ENCODE results near the gene FBXO3. TPM values are rescaled to one million over a fixed set of nuclear protein-coding genes. Genes with fewer than 3 reads are reported as not detected.
"Not testable (repeated sequence)": the region's sequence is repeated elsewhere in the genome, so short reads cannot be mapped to it uniquely, and the experiment has no call there.

Gene FBXO3
- total and polyA plus RNA-seq, 4 donors = 60.6 to 73.9 (median 68.4) TPM

DNA sequence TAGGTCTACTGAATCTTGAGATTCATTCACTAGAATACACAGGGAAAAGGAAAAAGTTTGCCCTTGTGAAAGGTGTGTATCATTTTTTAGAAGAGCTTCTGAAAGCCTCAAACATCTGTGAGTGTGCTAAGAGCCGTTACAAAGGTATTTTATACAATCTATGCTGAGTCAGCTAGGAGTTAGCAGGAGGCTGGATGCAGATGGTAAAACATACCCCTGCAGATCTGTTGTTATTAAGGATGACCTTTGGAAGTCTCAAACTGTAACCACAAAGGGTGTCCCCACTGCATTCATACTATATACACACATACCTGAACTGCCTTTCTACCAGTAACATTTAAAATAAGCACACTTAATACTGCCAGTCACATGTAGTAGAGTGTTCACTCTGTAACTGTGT lies 65.3 kb downstream of the FBXO3 start:
- Histone ChIP-seq H3K27me3 (ENCODE audit: control insufficient read depth, insufficient read depth, low read length) (no peaks in the 10 kb centered on the region), H3K9me3 (ENCODE audit: control insufficient read depth, insufficient read depth, low read length) (no peaks in the 10 kb centered on the region), H3K4me3 (ENCODE audit: low read depth, low read length) (no peak overlapping the region), H3K4me1 (ENCODE audit: control insufficient read depth, insufficient read depth, low read length) (peaks cover 7% of the 10 kb centered on the region), H3K36me3 (ENCODE audit: control insufficient read depth, insufficient read depth, low read length) (no peaks in the 10 kb centered on the region), H3K27ac (ENCODE audit: low read depth, low read length) (no peak overlapping the region)
- DNase-seq (ENCODE audit: low read depth in 4 of 6, low spot score in 6 of 6) = no peak
- WGBS (ENCODE audit: insufficient coverage) = 83% methylated on average over 1 of the region's 1 CpG

DNA sequence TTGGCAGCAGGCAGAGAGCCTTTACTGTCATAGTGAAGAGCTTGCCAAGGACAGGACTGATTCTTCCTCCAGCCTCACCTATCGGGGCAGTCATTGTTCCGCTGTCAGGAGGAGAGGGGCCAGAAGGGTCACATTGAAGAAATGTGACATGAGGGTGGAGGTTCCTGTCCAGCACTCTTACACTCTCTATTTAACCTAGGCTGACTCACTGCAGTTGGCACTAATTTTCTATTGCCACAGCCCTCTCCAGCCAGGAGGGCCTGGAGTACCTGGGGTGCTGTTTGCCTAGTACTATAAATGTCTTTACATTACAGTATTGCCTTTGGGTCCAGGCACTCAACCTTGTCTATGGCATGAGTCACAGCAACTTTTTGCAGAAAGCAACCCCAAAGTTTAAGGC lies 66.5 kb downstream of the FBXO3 start:
- not testable (repeated sequence) for H3K4me3 ChIP-seq (ENCODE audit: low read depth, low read length); H3K27me3 ChIP-seq (ENCODE audit: control insufficient read depth, insufficient read depth, low read length); DNase-seq (ENCODE audit: low read depth in 4 of 6, low spot score in 6 of 6); H3K36me3 ChIP-seq (ENCODE audit: control insufficient read depth, insufficient read depth, low read length); H3K27ac ChIP-seq (ENCODE audit: low read depth, low read length); H3K9me3 ChIP-seq (ENCODE audit: control insufficient read depth, insufficient read depth, low read length)
- no CpG with 5 or more reads among the region's 2 CpGs for WGBS (ENCODE audit: insufficient coverage)
- peaks cover 12% of the 10 kb centered on the region for H3K4me1 ChIP-seq (ENCODE audit: control insufficient read depth, insufficient read depth, low read length)

DNA sequence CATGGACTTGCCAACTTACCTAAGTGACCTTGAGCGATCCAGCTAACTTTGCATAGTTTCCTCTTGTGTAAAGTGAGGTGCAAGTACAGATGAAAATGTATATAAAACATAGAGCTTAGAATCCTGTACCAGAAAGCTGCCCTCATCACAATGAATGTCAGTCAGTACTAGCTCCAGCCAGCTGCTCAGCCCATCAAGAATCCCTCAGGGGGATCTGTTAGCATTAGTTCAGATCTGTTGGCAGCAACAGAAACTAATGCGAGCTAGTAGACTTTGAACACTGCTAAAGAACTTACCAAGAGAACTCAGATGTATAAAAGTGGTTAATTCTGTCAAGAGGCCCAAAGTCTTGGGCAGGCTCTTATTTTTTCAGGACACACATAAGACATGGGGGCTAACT lies 67.4 kb downstream of the FBXO3 start:
- Histone ChIP-seq H3K36me3 (ENCODE audit: control insufficient read depth, insufficient read depth, low read length) (no peaks in the 10 kb centered on the region), H3K9me3 (ENCODE audit: control insufficient read depth, insufficient read depth, low read length) (no peaks in the 10 kb centered on the region), H3K4me1 (ENCODE audit: control insufficient read depth, insufficient read depth, low read length) (peaks cover 15% of the 10 kb centered on the region), H3K4me3 (ENCODE audit: low read depth, low read length) (no peak overlapping the region), H3K27me3 (ENCODE audit: control insufficient read depth, insufficient read depth, low read length) (no peaks in the 10 kb centered on the region), H3K27ac (ENCODE audit: low read depth, low read length) (peak overlapping the region; percentile 25)
- no peak for DNase-seq (ENCODE audit: low read depth in 4 of 6, low spot score in 6 of 6)
- 100% methylated on average over 1 of the region's 2 CpGs for WGBS (ENCODE audit: insufficient coverage)

GRCh38 chr11:33706546-33706945 lies 67.8 kb downstream of the FBXO3 start:
- Histone ChIP-seq H3K27me3 (ENCODE audit: control insufficient read depth, insufficient read depth, low read length) (no peaks in the 10 kb centered on the region), H3K4me1 (ENCODE audit: control insufficient read depth, insufficient read depth, low read length) (peaks cover 17% of the 10 kb centered on the region), H3K36me3 (ENCODE audit: control insufficient read depth, insufficient read depth, low read length) (no peaks in the 10 kb centered on the region), H3K4me3 (ENCODE audit: low read depth, low read length) (no peak overlapping the region), H3K9me3 (ENCODE audit: control insufficient read depth, insufficient read depth, low read length) (no peaks in the 10 kb centered on the region), H3K27ac (ENCODE audit: low read depth, low read length) (peak overlapping the region; percentile 25)
- WGBS (ENCODE audit: insufficient coverage) = no CpG with 5 or more reads among the region's 2 CpGs
- no peak for DNase-seq (ENCODE audit: low read depth in 4 of 6, low spot score in 6 of 6)

DNA sequence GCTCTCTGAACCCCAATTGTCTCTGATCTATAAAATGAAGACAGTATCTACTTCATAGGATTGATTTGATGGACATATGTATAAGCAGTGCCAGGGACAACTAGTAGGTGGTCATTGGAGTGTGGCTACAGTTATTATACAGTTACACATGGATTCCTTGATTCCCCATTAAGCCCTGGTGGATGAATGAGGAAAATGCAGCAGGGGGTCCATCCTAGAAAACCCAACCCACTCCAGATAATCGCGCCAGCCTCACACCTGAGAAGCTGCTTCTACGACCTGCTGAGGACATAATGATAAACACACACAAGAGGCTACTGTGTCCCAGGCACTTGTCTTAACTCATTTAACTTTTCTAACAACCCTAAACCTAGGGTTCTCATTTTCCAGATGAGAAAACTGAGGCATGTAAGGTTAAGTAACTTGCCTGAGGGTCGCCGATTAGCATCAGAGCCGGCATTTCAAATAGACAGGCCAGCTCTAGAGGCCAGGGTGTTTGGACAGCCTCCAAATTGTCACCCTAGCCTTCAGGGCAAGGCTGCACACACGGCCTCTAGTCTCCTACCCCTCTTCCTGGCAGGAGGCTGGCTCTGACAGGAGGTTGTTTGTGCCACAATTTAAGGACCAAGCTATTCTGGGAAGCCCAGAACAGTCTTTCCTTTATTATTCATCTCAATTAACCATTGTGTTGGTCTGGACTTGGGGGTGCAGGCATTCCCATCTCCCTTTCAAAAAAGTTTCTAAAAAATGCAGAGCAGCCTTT lies 69.9 kb downstream of the FBXO3 start:
- H3K4me1 ChIP-seq (ENCODE audit: control insufficient read depth, insufficient read depth, low read length) = peaks cover 28% of the 10 kb centered on the region
- no peak overlapping the region for H3K4me3 ChIP-seq (ENCODE audit: low read depth, low read length)
- H3K9me3 ChIP-seq (ENCODE audit: control insufficient read depth, insufficient read depth, low read length) = no peaks in the 10 kb centered on the region
- H3K27ac ChIP-seq (ENCODE audit: low read depth, low read length) = no peak overlapping the region
- WGBS (ENCODE audit: insufficient coverage) = 74% methylated on average over 7 of the region's 7 CpGs
- no peak for DNase-seq (ENCODE audit: low read depth in 4 of 6, low spot score in 6 of 6)
- H3K36me3 ChIP-seq (ENCODE audit: control insufficient read depth, insufficient read depth, low read length) = no peaks in the 10 kb centered on the region
- H3K27me3 ChIP-seq (ENCODE audit: control insufficient read depth, insufficient read depth, low read length) = no peaks in the 10 kb centered on the region

GRCh38 chr11:33703788-33704187 lies 70.5 kb downstream of the FBXO3 start:
- Histone ChIP-seq H3K27me3 (ENCODE audit: control insufficient read depth, insufficient read depth, low read length) (no peaks in the 10 kb centered on the region), H3K4me1 (ENCODE audit: control insufficient read depth, insufficient read depth, low read length) (peaks cover 28% of the 10 kb centered on the region), H3K36me3 (ENCODE audit: control insufficient read depth, insufficient read depth, low read length) (no peaks in the 10 kb centered on the region), H3K4me3 (ENCODE audit: low read depth, low read length) (no peak overlapping the region), H3K27ac (ENCODE audit: low read depth, low read length) (no peak overlapping the region), H3K9me3 (ENCODE audit: control insufficient read depth, insufficient read depth, low read length) (no peaks in the 10 kb centered on the region)
- no peak for DNase-seq (ENCODE audit: low read depth in 4 of 6, low spot score in 6 of 6)
- 80% methylated on average over 2 of the region's 4 CpGs for WGBS (ENCODE audit: insufficient coverage)

DNA sequence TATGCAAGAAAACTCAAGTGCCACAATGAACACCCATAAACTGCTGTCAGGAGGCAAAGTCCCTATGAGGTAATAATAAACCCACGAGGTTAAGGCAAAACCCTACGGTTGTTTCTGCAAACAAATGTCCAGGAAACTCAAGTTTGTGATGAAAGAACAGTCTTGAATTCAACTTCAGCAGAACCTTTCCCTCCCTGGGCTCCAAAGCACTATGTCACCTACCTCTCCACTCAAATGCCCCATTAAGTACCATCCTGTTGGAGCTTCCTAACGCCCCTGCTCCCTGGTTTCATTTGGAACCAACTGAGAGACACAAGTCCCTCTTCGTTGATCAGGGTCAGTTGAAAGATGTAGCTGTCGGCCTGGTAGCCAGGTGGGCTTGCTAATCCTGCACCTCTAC lies 71.1 kb downstream of the FBXO3 start:
- Histone ChIP-seq H3K9me3 (ENCODE audit: control insufficient read depth, insufficient read depth, low read length) (no peaks in the 10 kb centered on the region), H3K36me3 (ENCODE audit: control insufficient read depth, insufficient read depth, low read length) (no peaks in the 10 kb centered on the region), H3K27ac (ENCODE audit: low read depth, low read length) (no peak overlapping the region), H3K27me3 (ENCODE audit: control insufficient read depth, insufficient read depth, low read length) (no peaks in the 10 kb centered on the region), H3K4me1 (ENCODE audit: control insufficient read depth, insufficient read depth, low read length) (peaks cover 28% of the 10 kb centered on the region), H3K4me3 (ENCODE audit: low read depth, low read length) (no peak overlapping the region)
- DNase-seq (ENCODE audit: low read depth in 4 of 6, low spot score in 6 of 6) = no peak
- 83% methylated on average over 1 of the region's 5 CpGs for WGBS (ENCODE audit: insufficient coverage)

GRCh38 chr11:33701302-33702230 lies 72.8 kb downstream of the FBXO3 start:
- H3K4me1 ChIP-seq (ENCODE audit: control insufficient read depth, insufficient read depth, low read length) = peaks cover 31% of the 10 kb centered on the region
- DNase-seq (ENCODE audit: low read depth in 4 of 6, low spot score in 6 of 6) = peak in 4 of 6 donors; percentile 35 to 87 (median 62)

GRCh38 chr11:33700502-33701271 lies 73.6 kb downstream of the FBXO3 start, which contains the start of gene C11orf91:
Gene C11orf91, minus strand, starts transcription at chr11:33700826. Its CDS starts 86 bp downstream, at chr11:33700740.
- Histone ChIP-seq H3K4me1 (ENCODE audit: control insufficient read depth, insufficient read depth, low read length) (peaks cover 31% of the 10 kb centered on the region), H3K9me3 (ENCODE audit: control insufficient read depth, insufficient read depth, low read length) (no peaks in the 10 kb centered on the region), H3K36me3 (ENCODE audit: control insufficient read depth, insufficient read depth, low read length) (no peaks in the 10 kb centered on the region), H3K4me3 (ENCODE audit: low read depth, low read length) (peak within 1 kb of the TSS; percentile 62), H3K27me3 (ENCODE audit: control insufficient read depth, insufficient read depth, low read length) (peaks cover 6% of the 10 kb centered on the region), H3K27ac (ENCODE audit: low read depth, low read length) (peak within 1 kb of the TSS; percentile 92)
- DNase-seq (ENCODE audit: low read depth in 4 of 6, low spot score in 6 of 6) = peak; percentile 86 to 99 (median 92)
- WGBS (ENCODE audit: insufficient coverage) = under 1% methylated on average over 66 of the region's 72 CpGs

More at GRCh38 chr11:33701302-33702230, 72.8 kb downstream of the FBXO3 start:
- Histone ChIP-seq H3K4me3 (ENCODE audit: low read depth, low read length) (peak overlapping the region; percentile 42), H3K27me3 (ENCODE audit: control insufficient read depth, insufficient read depth, low read length) (peaks cover 4% of the 10 kb centered on the region), H3K27ac (ENCODE audit: low read depth, low read length) (peak overlapping the region; percentile 92), H3K9me3 (ENCODE audit: control insufficient read depth, insufficient read depth, low read length) (no peaks in the 10 kb centered on the region), H3K36me3 (ENCODE audit: control insufficient read depth, insufficient read depth, low read length) (no peaks in the 10 kb centered on the region)
- 10% methylated on average over 2 of the region's 7 CpGs for WGBS (ENCODE audit: insufficient coverage)
